HFF-Myc (cell line): Measurements from ENCODE around the gene GDF11.

Experiments
- DNase-seq: peaks from one replicate; pipeline ENCODE4 v3.0.0-alpha.2; 2011; ENCODE audit warnings: low read depth; ENCODE audit errors: extremely low read depth
- H3K4me3 ChIP-seq: replicated peaks from 2 replicates; pipeline ENCODE4 v1.5.1; 2011; ENCODE audit warnings: low read depth, mild to moderate bottlenecking, control low read depth, low read length
- CTCF ChIP-seq: IDR thresholded peaks from 2 replicates; pipeline ENCODE4 v1.5.1; 2012; ENCODE audit warnings: mild to moderate bottlenecking, low read depth, low read length, control low read depth; ENCODE audit errors: missing control alignments

Gene GDF11

DNA sequence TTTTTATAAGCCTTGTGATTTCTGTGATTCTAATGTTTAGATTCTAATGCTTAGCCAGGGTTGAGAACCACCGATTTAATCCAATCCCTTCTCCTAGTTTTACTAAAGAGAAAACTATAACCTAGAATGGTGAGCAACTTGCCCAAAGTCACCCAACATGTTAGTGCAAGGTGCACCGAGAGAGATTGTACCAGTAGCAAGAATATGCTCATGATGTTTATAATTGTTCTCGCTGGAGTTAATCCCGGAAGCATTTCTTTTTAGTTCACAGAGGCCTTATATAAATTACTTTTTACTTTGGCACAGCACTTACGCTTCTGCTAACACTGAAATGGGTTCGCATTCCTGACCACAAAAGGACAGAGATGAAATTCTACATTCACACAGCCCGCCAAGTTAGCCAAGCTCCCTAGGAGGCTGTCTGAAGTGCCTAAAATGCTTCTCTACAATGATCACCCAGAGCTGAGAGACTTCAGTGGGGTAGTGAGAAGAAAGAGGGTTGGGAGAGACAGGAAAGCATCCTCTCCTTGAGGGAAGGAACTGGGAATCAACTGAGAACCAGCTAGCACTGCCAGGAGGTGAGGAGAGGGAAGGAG lies 27.7 kb upstream of the GDF11 start:
- TF ChIP-seq CTCF: no peak
- peak overlapping the region; percentile 70 for H3K4me3 ChIP-seq
- DNase-seq: no peak

DNA sequence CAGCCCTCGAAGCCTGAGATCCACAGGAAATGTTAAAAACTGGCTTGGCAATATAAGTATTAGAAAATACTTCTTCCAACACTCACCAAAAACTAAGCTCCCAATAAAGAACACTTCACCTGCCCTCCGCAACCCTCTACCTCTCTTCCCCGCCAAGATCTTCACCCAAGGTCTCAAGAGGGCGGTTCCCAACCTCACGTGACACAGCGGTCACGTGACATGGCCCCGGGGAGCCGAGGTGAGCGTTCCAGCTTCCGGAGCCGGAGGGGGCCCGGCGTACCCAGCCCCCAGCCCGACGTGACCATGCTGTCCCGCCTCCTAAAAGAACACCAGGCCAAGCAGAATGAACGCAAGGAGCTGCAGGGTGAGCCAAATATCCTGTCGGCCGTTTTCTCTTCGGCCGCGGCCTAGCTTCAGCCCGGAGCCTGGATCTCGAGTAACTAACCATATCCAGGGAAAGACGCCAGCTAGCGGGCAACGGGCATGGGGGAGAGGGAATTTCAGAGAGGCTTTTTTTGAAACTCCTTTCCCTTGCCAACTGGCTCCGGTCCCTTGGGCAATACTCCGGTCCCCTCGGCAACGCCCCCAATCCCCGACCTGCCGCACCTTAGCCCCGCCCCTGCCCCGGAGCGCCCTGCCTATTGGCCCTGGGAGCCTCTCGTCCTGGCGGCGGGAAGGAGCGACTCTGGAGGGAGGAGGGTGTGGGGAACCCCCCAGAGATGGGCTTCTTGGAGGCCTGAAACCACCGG lies 26.9 kb upstream of the GDF11 start, which contains the start of gene BLOC1S1:
BLOC1S1 (plus strand) TSS at position 214 of the 749 bp plus-strand sequence; CDS start at position 220, 6 bp downstream.
- TF ChIP-seq CTCF: no peak

DNA sequence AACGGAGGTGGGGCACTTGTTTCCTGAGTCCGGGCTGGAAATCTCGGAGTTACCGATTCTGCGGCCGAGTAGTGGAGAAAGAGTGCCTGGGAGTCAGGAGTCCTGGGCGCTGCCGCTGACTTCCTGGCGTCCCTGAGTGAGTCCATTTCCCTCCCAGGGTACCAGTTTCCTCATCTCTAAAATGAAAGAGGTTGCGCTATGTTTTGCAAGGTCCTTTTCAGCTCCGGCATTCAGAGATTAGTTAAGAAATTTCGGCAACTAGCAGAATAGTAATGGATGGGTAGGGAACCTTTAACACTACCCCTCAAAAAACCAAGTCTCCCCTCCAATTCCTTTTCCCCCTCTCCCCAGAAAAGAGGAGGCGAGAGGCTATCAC lies 26.4 kb upstream of the GDF11 start:
- TF ChIP-seq CTCF: no peak
- H3K4me3 ChIP-seq: peak overlapping the region; percentile 70
- no peak for DNase-seq

More for the DNA sequence above, 26.9 kb upstream of the GDF11 start, which contains the start of gene BLOC1S1:
- peak within 1 kb of the TSS; percentile 70 for H3K4me3 ChIP-seq
- DNase-seq: peak; percentile 76

DNA sequence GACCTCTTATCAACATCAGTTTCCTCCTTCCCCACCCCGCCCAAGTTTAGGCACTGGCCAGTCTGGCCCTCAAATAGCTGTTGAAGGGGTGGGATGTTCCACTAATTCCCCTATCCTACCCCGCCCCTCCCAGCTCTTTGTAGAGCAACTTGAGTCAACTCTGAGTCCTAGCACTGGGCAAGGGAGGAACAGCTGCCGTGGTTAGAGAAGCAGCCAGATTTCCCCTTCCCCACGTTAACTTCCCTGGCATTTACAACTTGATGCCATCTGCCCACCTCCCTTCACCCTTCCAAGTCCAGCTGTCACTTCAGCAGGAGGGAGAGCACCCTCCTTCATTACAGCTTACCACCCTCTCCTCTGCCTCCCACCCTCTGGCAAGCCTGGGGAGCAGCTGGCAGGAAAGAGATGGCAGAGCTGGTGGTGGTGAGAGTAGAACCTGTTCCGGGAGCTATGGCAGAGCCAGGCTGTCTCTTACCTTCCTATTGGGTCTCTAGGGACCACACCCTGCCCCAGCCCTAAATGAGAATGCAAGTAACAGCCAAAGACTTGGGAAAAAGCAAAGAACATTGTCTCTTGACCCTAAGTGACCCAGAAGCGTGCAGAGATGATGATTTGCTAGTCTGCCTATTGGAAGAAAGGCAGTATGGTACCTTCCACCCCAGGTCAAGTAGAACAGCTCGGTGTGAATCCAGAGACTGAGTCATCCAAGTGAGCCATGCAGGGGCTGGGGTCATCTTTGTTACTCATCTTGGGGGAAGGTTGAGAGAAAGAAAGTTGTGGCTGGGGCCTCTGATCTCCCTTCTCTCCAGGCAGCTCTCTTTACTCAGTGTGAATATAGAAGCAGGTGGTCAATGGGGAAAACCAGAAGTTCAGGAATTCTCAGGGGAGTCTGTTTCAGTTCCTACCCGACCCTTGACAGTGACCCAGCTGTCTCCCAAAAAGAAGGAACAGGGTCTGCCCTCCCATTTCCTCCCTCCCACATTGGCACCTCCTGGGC lies 25.6 kb upstream of the GDF11 start:
- no peak for DNase-seq
- H3K4me3 ChIP-seq: peak overlapping the region; percentile 70
- TF ChIP-seq CTCF: no peak

- no peak for TF ChIP-seq CTCF
- DNase-seq: no peak
- H3K4me3 ChIP-seq: peak overlapping the region; percentile 70; the same call in 1 of the 2 replicates
Observed at GRCh38 chr12:55718015-55718414, 24.9 kb upstream of the GDF11 start.

- TF ChIP-seq CTCF: no peak
- no peak for DNase-seq
- H3K4me3 ChIP-seq: peak overlapping the region; percentile 8; the same call in 1 of the 2 replicates
Observed at GRCh38 chr12:55718624-55719275, 24.2 kb upstream of the GDF11 start.
